Tibial nerve (tissue), 3 donors: ENCODE data around the gene DENND10.

Experiments used
- CTCF ChIP-seq, 5 experiments: fragments of 200-600 bp in 3 of 5; fragments of 450-650 bp in 2 of 5; sonication (generic) in 3 of 5; IDR thresholded peaks; one replicate each; pipeline ENCODE4 v1.5.1; 2016 to 2019; ENCODE audit warnings: antibody characterized with exemption in 5 of 5, mild to moderate bottlenecking in 3 of 5, moderate library complexity in 2 of 5
- POLR2A ChIP-seq, 2 donors: fragments of 450-650 bp; IDR thresholded peaks; one replicate each; pipeline ENCODE4 v1.6.1; 2017; ENCODE audit warnings: antibody characterized with exemption in 2 of 2, mild to moderate bottlenecking in 2 of 2, moderate library complexity in 2 of 2

GRCh38 chr10:119131512-119132240 lies 27.8 kb downstream of the DENND10 start:
- TF ChIP-seq CTCF (IDR thresholded peaks at IDR 0.05) (no peak), POLR2A (IDR thresholded peaks at IDR 0.05) (no peak)
